HCT116 (cell line): Measurements from ENCODE around the gene SMIM32.

Experiments used
- CEBPB ChIP-seq: IDR thresholded peaks from 2 replicates; pipeline ENCODE4 v1.6.1; 2012; ENCODE audit warnings: low read depth
- EZH2 ChIP-seq: fragments of 200-600 bp; sonication (generic); IDR thresholded peaks from 2 replicates; pipeline ENCODE4 v1.6.1; 2017; ENCODE audit warnings: antibody characterized with exemption, mixed run types

- TF ChIP-seq CEBPB (no peak), EZH2 (no peak)
These were observed 17.3 kb upstream of the SMIM32 start for GRCh38 chr5:136210259-136210658.
